ENCODE results near the gene IRF7.

IRF7 gene

DNA sequence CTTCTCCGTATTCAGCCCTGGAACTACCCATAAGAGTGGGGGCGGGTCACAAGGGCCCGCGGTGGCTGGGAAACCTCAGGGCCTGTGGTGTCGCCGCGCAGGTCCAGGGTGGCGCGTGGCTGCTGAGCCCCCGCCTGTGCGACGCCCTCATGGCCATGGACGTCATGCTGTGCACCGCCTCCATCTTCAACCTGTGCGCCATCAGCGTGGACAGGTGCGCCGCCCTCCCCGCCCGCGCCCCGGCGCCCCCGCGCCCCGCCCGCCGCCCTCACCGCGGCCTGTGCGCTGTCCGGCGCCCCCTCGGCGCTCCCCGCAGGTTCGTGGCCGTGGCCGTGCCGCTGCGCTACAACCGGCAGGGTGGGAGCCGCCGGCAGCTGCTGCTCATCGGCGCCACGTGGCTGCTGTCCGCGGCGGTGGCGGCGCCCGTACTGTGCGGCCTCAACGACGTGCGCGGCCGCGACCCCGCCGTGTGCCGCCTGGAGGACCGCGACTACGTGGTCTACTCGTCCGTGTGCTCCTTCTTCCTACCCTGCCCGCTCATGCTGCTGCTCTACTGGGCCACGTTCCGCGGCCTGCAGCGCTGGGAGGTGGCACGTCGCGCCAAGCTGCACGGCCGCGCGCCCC lies 23.7 kb upstream of the IRF7 start:
- no peak for DNase-seq (ENCODE audit: low read depth)
- H3K4me3 ChIP-seq (ENCODE audit: low read length): no peak overlapping the region
- TF ChIP-seq CTCF (IDR thresholded peaks at IDR 0.05; ENCODE audit: insufficient read depth, low read depth, low read length, missing control alignments): no peak

GRCh38 chr11:638631-639331 lies 23.0 kb upstream of the IRF7 start:
- no peak for TF ChIP-seq CTCF (IDR thresholded peaks at IDR 0.05; ENCODE audit: insufficient read depth, low read depth, low read length, missing control alignments)
- H3K4me3 ChIP-seq (ENCODE audit: low read length): no peak overlapping the region
- no peak for DNase-seq (ENCODE audit: low read depth)

GRCh38 chr11:637593-638521 lies 22.1 kb upstream of the IRF7 start:
- DNase-seq (ENCODE audit: low read depth): no peak
- no peak overlapping the region for H3K4me3 ChIP-seq (ENCODE audit: low read length)
- TF ChIP-seq CTCF (IDR thresholded peaks at IDR 0.05; ENCODE audit: insufficient read depth, low read depth, low read length, missing control alignments): no peak

GRCh38 chr11:637333-637592 lies 21.5 kb upstream of the IRF7 start:
- TF ChIP-seq CTCF (IDR thresholded peaks at IDR 0.05; ENCODE audit: insufficient read depth, low read depth, low read length, missing control alignments): no peak
- H3K4me3 ChIP-seq (ENCODE audit: low read length): no peak overlapping the region
- DNase-seq (ENCODE audit: low read depth): no peak

DNA sequence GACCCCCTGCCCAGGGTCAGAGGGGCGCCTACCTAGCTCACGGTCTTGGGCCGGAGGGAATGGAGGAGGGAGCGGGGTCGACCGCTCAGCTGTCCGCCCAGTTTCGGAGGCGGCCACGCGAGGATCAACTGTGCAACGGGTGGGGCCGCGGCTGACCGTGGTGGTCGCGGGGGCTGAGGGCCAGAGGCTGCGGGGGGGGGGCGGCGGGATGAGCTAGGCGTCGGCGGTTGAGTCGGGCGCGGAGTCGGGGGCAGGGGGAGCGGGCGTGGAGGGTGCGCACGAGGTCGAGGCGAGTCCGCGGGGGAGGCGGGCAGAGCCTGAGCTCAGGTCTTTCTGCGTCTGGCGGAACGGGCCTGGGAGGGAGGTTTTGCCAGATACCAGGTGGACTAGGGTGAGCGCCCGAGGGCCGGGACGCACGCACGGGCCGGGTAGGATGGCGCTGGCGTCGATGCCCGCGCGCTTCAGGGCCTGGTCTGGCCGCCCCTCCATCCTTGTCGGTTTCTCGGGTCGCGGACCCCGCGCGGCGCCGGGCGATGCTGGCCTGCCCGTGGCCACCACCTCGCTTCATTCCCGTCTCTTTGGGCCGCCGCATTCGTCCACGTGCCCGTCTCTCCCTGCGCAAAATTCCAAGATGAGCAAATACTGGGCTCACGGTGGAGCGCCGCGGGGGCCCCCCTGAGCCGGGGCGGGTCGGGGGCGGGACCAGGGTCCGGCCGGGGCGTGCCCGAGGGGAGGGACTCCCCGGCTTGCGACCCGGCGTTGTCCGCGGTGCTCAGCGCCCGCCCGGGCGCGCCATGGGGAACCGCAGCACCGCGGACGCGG lies 21.0 kb upstream of the IRF7 start, which contains the start of gene DRD4:
DRD4 (plus strand) TSS at position 759 of the 822 bp plus-strand sequence; CDS start at position 795, 36 bp downstream.
- TF ChIP-seq CTCF (IDR thresholded peaks at IDR 0.05; ENCODE audit: insufficient read depth, low read depth, low read length, missing control alignments): no peak
- H3K4me3 ChIP-seq (ENCODE audit: low read length): no peak within 1 kb of the TSS
- no peak for DNase-seq (ENCODE audit: low read depth)

- no peak for TF ChIP-seq CTCF (IDR thresholded peaks at IDR 0.05; ENCODE audit: insufficient read depth, low read depth, low read length, missing control alignments)
Measured at GRCh38 chr11:635945-636510, 20.3 kb upstream of the IRF7 start.

More at GRCh38 chr11:635945-636510, 20.3 kb upstream of the IRF7 start:
- no peak overlapping the region for H3K4me3 ChIP-seq (ENCODE audit: low read length)
- DNase-seq (ENCODE audit: low read depth): no peak
